ENCODE measurements around the gene MKI67. TPM values are rescaled to one million over a fixed set of nuclear protein-coding genes. Genes with fewer than 3 reads are reported as not detected.
A peak's percentile ranks its signal among the peaks of the same experiment; 100 is the strongest.
"Not testable (repeated sequence)": the region's sequence is repeated elsewhere in the genome, so short reads cannot be mapped to it uniquely, and the experiment has no call there.

MKI67 gene
- 10 to 100 TPM in 3 of 8 experiments, 1 to 10 TPM in 3, under 1 TPM in 2; 0.15 to 51.8 (median 2.4) TPM for total RNA-seq

GRCh38 chr10:128125944-128126764, at the start of gene MKI67:
Gene MKI67, minus strand, starts transcription at chr10:128126423. Its CDS starts 756 bp downstream, at chr10:128125667.
- Histone ChIP-seq H3K27ac (peak within 1 kb of the TSS in 1 of 2 donors; percentile 57), H3K4me3 (peak within 1 kb of the TSS; percentile 42 to 64 (median 49)), H3K4me1 (replicated peaks in 1 of 2) (peaks cover 6 to 10% of the 10 kb centered on the region in 2 donors)
- 0 to 1% (median 0%) methylated on average over 7 to 25 of the region's 95 CpGs; no CpG with 5 or more reads in 7 of the 10 experiments for WGBS, 10 experiments
- in situ Hi-C loops (cut with MboI; ENCODE audit: low pct_unique_long_range_greater_than_20kb in 2 of 9, low sequenced_read_pairs in 9 of 9, unreplicated experiment in 9 of 9) = no loop called here
- ATAC-seq (replicated peaks in 6 of 8) = peak; percentile 94 to 96 (median 94)

GRCh38 chr10:128174581-128175559, 48.6 kb upstream of the MKI67 start:
- H3K27ac ChIP-seq = no peak overlapping the region
- no peak for ATAC-seq (replicated peaks in 6 of 8)
- in situ Hi-C loops (cut with MboI; ENCODE audit: low pct_unique_long_range_greater_than_20kb in 2 of 9, low sequenced_read_pairs in 9 of 9, unreplicated experiment in 9 of 9) = no loop called here
- H3K4me3 ChIP-seq = no peak overlapping the region
- H3K4me1 ChIP-seq (replicated peaks in 1 of 2) = peaks cover 0 to 3% of the 10 kb centered on the region in 2 donors
- WGBS, 10 experiments = 10 to 91% (median 70%) methylated on average over 2 to 4 of the region's 4 CpGs

- WGBS, 10 experiments = 20 to 83% (median 71%) methylated on average over 1 of the region's 1 CpG; no CpG with 5 or more reads in 4 of the 10 experiments
Observed at GRCh38 chr10:128173386-128173785, 47.2 kb upstream of the MKI67 start.

GRCh38 chr10:128172756-128173155, 46.5 kb upstream of the MKI67 start:
- in situ Hi-C loops (cut with MboI; ENCODE audit: low pct_unique_long_range_greater_than_20kb in 2 of 9, low sequenced_read_pairs in 9 of 9, unreplicated experiment in 9 of 9) = no loop called here
- H3K4me1 ChIP-seq (replicated peaks in 1 of 2) = peaks cover 11 to 15% of the 10 kb centered on the region in 2 donors
- H3K4me3 ChIP-seq = no peak overlapping the region
- 0 to 50% (median 40%) methylated on average over 1 of the region's 1 CpG; no CpG with 5 or more reads in 4 of the 10 experiments for WGBS, 10 experiments
- H3K27ac ChIP-seq = no peak overlapping the region
- ATAC-seq (replicated peaks in 6 of 8) = no peak

More at GRCh38 chr10:128173386-128173785, 47.2 kb upstream of the MKI67 start:
- no peak overlapping the region for H3K27ac ChIP-seq
- no peak overlapping the region for H3K4me3 ChIP-seq
- peak in 1 of 8 experiments; percentile 32 for ATAC-seq (replicated peaks in 6 of 8)
- H3K4me1 ChIP-seq (replicated peaks in 1 of 2) = peaks cover 9 to 12% of the 10 kb centered on the region in 2 donors
- in situ Hi-C loops (cut with MboI; ENCODE audit: low pct_unique_long_range_greater_than_20kb in 2 of 9, low sequenced_read_pairs in 9 of 9, unreplicated experiment in 9 of 9) = no loop called here

- Histone ChIP-seq H3K4me1 (replicated peaks in 1 of 2) (peaks cover 23 to 25% of the 10 kb centered on the region in 2 donors), H3K4me3 (no peak overlapping the region), H3K27ac (no peak overlapping the region)
- in situ Hi-C loops (cut with MboI; ENCODE audit: low pct_unique_long_range_greater_than_20kb in 2 of 9, low sequenced_read_pairs in 9 of 9, unreplicated experiment in 9 of 9) = no loop called here
- no peak for ATAC-seq (replicated peaks in 6 of 8)
- WGBS, 10 experiments = 0 to 94% (median 58%) methylated on average over 1 to 8 of the region's 8 CpGs
Observed at GRCh38 chr10:128169811-128170379, 43.7 kb upstream of the MKI67 start.

GRCh38 chr10:128167926-128168520, 41.8 kb upstream of the MKI67 start:
- peak in 5 of 8 experiments; percentile 92 to 99 (median 95) for ATAC-seq (replicated peaks in 6 of 8)
- 0 to 83% (median 50%) methylated on average over 1 to 2 of the region's 3 CpGs; no CpG with 5 or more reads in 1 of the 10 experiments for WGBS, 10 experiments
- in situ Hi-C loops (cut with MboI; ENCODE audit: low pct_unique_long_range_greater_than_20kb in 2 of 9, low sequenced_read_pairs in 9 of 9, unreplicated experiment in 9 of 9) = no loop called here
- H3K4me3 ChIP-seq = no peak overlapping the region
- H3K4me1 ChIP-seq (replicated peaks in 1 of 2) = peaks cover 23 to 26% of the 10 kb centered on the region in 2 donors
- peak overlapping the region; percentile 59 to 71 for H3K27ac ChIP-seq

- ATAC-seq (replicated peaks in 6 of 8); H3K4me3 ChIP-seq; H3K27ac ChIP-seq; in situ Hi-C loops (cut with MboI; ENCODE audit: low pct_unique_long_range_greater_than_20kb in 2 of 9, low sequenced_read_pairs in 9 of 9, unreplicated experiment in 9 of 9): not testable (repeated sequence)
- 27 to 100% (median 88%) methylated on average over 2 to 4 of the region's 6 CpGs for WGBS, 10 experiments
- peaks cover 23 to 26% of the 10 kb centered on the region in 2 donors for H3K4me1 ChIP-seq (replicated peaks in 1 of 2)
Observed at GRCh38 chr10:128167123-128167522, 40.9 kb upstream of the MKI67 start.

GRCh38 chr10:128166151-128166550, 39.9 kb upstream of the MKI67 start:
- Histone ChIP-seq H3K4me1 (replicated peaks in 1 of 2) (peaks cover 23 to 26% of the 10 kb centered on the region in 2 donors), H3K27ac (no peak overlapping the region), H3K4me3 (no peak overlapping the region)
- 0 to 80% (median 42%) methylated on average over 1 to 2 of the region's 2 CpGs; no CpG with 5 or more reads in 2 of the 10 experiments for WGBS, 10 experiments
- peak in 1 of 8 experiments; percentile 44 for ATAC-seq (replicated peaks in 6 of 8)
- in situ Hi-C loops (cut with MboI; ENCODE audit: low pct_unique_long_range_greater_than_20kb in 2 of 9, low sequenced_read_pairs in 9 of 9, unreplicated experiment in 9 of 9) = no loop called here

GRCh38 chr10:128165536-128165935, 39.3 kb upstream of the MKI67 start:
- H3K4me1 ChIP-seq (replicated peaks in 1 of 2) = peaks cover 23 to 31% of the 10 kb centered on the region in 2 donors
- in situ Hi-C loops (cut with MboI; ENCODE audit: low pct_unique_long_range_greater_than_20kb in 2 of 9, low sequenced_read_pairs in 9 of 9, unreplicated experiment in 9 of 9) = no loop called here
- 0 to 100% (median 53%) methylated on average over 1 to 4 of the region's 6 CpGs; no CpG with 5 or more reads in 5 of the 10 experiments for WGBS, 10 experiments
- no peak overlapping the region for H3K27ac ChIP-seq
- no peak for ATAC-seq (replicated peaks in 6 of 8)
- H3K4me3 ChIP-seq = no peak overlapping the region

- Histone ChIP-seq H3K27ac (no peak overlapping the region), H3K4me3 (no peak overlapping the region), H3K4me1 (replicated peaks in 1 of 2) (peaks cover 17 to 25% of the 10 kb centered on the region in 2 donors)
- WGBS, 10 experiments = 33 to 100% (median 80%) methylated on average over 1 to 5 of the region's 5 CpGs; no CpG with 5 or more reads in 1 of the 10 experiments
- ATAC-seq (replicated peaks in 6 of 8) = no peak
- in situ Hi-C loops (cut with MboI; ENCODE audit: low pct_unique_long_range_greater_than_20kb in 2 of 9, low sequenced_read_pairs in 9 of 9, unreplicated experiment in 9 of 9) = no loop called here
Observed at GRCh38 chr10:128163701-128164100, 37.5 kb upstream of the MKI67 start.

- Histone ChIP-seq H3K4me1 (replicated peaks in 1 of 2) (peaks cover 9 to 18% of the 10 kb centered on the region in 2 donors), H3K27ac (no peak overlapping the region), H3K4me3 (no peak overlapping the region)
- in situ Hi-C loops (cut with MboI; ENCODE audit: low pct_unique_long_range_greater_than_20kb in 2 of 9, low sequenced_read_pairs in 9 of 9, unreplicated experiment in 9 of 9) = no loop called here
- WGBS, 10 experiments = 28 to 100% (median 87%) methylated on average over 1 to 7 of the region's 7 CpGs; no CpG with 5 or more reads in 1 of the 10 experiments
- no peak for ATAC-seq (replicated peaks in 6 of 8)
Observed at GRCh38 chr10:128161031-128161430, 34.8 kb upstream of the MKI67 start.

GRCh38 chr10:128160297-128160711, 34.1 kb upstream of the MKI67 start:
- Histone ChIP-seq H3K4me3 (no peak overlapping the region), H3K27ac (no peak overlapping the region), H3K4me1 (replicated peaks in 1 of 2) (peaks cover 4 to 13% of the 10 kb centered on the region in 2 donors)
- in situ Hi-C loops (cut with MboI; ENCODE audit: low pct_unique_long_range_greater_than_20kb in 2 of 9, low sequenced_read_pairs in 9 of 9, unreplicated experiment in 9 of 9) = no loop called here
- peak in 4 of 8 experiments; percentile 31 to 82 (median 62) for ATAC-seq (replicated peaks in 6 of 8)
- WGBS, 10 experiments = 0 to 80% (median 40%) methylated on average over 1 to 5 of the region's 6 CpGs; no CpG with 5 or more reads in 1 of the 10 experiments
